HepG2 (cell line): ENCODE measurements around the gene NUDT9. TPM values are rescaled to one million over a fixed set of nuclear protein-coding genes. Genes with fewer than 3 reads are reported as not detected.

ENCODE experiments used
- AGO2 ChIP-seq: fragments of 200-400 bp; formaldehyde crosslinking; optimal IDR thresholded peaks from 2 replicates; pipeline ENCODE3; 2017; ENCODE audit warnings: mild to moderate bottlenecking, low read depth, low read length, moderate library complexity
- ATF2 ChIP-seq: sonication (generic); formaldehyde crosslinking; IDR thresholded peaks from 2 replicates; pipeline ENCODE4 v1.4.0; 2020; ENCODE audit warnings: missing genetic modification reagents
- FLYWCH1 ChIP-seq: sonication (generic); formaldehyde crosslinking; IDR thresholded peaks from 2 replicates; pipeline ENCODE4 v1.8.1; 2023; ENCODE audit warnings: mild to moderate bottlenecking, missing genetic modification reagents
- JDP2 ChIP-seq: sonication (generic); formaldehyde crosslinking; IDR thresholded peaks from 2 replicates; pipeline ENCODE4 v1.8.1; 2022; ENCODE audit warnings: missing genetic modification reagents, borderline replicate concordance
- LCORL ChIP-seq, 2 experiments: fragments of 450-650 bp in 1 of 2; sonication (generic) in 1 of 2; formaldehyde crosslinking in 1 of 2; IDR thresholded peaks; 2 replicates each; pipeline versions ENCODE4 v1.5.0 to v1.6.1; 2017 to 2020; ENCODE audit warnings: antibody characterized with exemption in 1 of 2, missing genetic modification reagents in 1 of 2
- NBN ChIP-seq: fragments of 450-650 bp; conservative IDR thresholded peaks from 2 replicates; pipeline ENCODE4 v1.6.1; 2017
- SAFB2 ChIP-seq: sonication (generic); formaldehyde crosslinking; IDR thresholded peaks from 2 replicates; pipeline ENCODE4 v1.5.1; 2020; ENCODE audit warnings: missing genetic modification reagents, low read depth, mild to moderate bottlenecking, borderline replicate concordance
- SNAPC5 ChIP-seq: sonication (generic); formaldehyde crosslinking; IDR thresholded peaks from 2 replicates; pipeline ENCODE4 v1.8.1; 2023; ENCODE audit warnings: mild to moderate bottlenecking, missing genetic modification reagents, borderline replicate concordance
- TCF7L2 ChIP-seq: IDR thresholded peaks from 2 replicates; pipeline ENCODE4 v1.6.1; 2011; ENCODE audit warnings: mild to moderate bottlenecking, low read depth, low read length, moderate library complexity
- TGIF2 ChIP-seq: IDR thresholded peaks from 2 replicates; pipeline ENCODE4 v1.6.1; 2016; ENCODE audit warnings: control low read depth, missing compliant biosample characterization
- THAP9 ChIP-seq: sonication (generic); formaldehyde crosslinking; IDR thresholded peaks from 2 replicates; pipeline ENCODE4; 2020; ENCODE audit warnings: missing genetic modification reagents, mild to moderate bottlenecking, borderline replicate concordance
- XBP1 ChIP-seq: sonication (generic); formaldehyde crosslinking; IDR thresholded peaks from 2 replicates; pipeline ENCODE4 v1.5.0; 2020; ENCODE audit warnings: missing genetic modification reagents
- ZBTB14 ChIP-seq: sonication (generic); formaldehyde crosslinking; IDR thresholded peaks from 2 replicates; pipeline ENCODE4 v1.4.0; 2020; ENCODE audit warnings: missing genetic modification reagents
- ZFP36 ChIP-seq: fragments of 150-350 bp; IDR thresholded peaks from 2 replicates; pipeline ENCODE4 v1.6.1; 2018; ENCODE audit warnings: borderline replicate concordance, low read length, low read depth; ENCODE audit not compliant: partially characterized antibody
- ZKSCAN1 ChIP-seq: fragments of 150-350 bp; IDR thresholded peaks from 2 replicates; pipeline ENCODE4 v1.6.1; 2014; ENCODE audit warnings: low read length
- ZNF414 ChIP-seq: sonication (generic); formaldehyde crosslinking; IDR thresholded peaks from 2 replicates; pipeline ENCODE4 v1.5.0; 2020; ENCODE audit warnings: missing genetic modification reagents
- ZNF883 ChIP-seq: sonication (generic); formaldehyde crosslinking; IDR thresholded peaks from 2 replicates; pipeline ENCODE4 v1.5.1; 2020; ENCODE audit warnings: mild to moderate bottlenecking, missing genetic modification reagents; ENCODE audit errors: not compliant biosample characterization
- polyA plus RNA-seq, 8 experiments: library from polyadenylated mRNA; depleted of rRNA in 3 of 8; stranded (reverse) in 7 of 8; unstranded in 1 of 8; fragments of >200 nt; fragmentation: Illumina TruSeq in 4 of 8; extraction: Trizol in 4 of 8; gene quantifications; 2 replicates each; pipeline versions ENCODE4 v1.2.1 to v1.2.3, GENCODE V29; 2011 to 2016; ENCODE audit warnings: low read depth in 4 of 8, missing spikeins in 1 of 8, mixed read lengths in 1 of 8; ENCODE audit not compliant: insufficient read depth in 1 of 8
- total RNA-seq, 5 experiments: library from RNA; depleted of rRNA; stranded (reverse); fragments of >200 nt; fragmentation: Illumina TruSeq; extraction: Trizol; gene quantifications; 2 replicates each; pipeline ENCODE4 v1.2.3, GENCODE V29; 2016; ENCODE audit warnings: low read depth in 1 of 5

NUDT9 gene
- total and polyA plus RNA-seq, 2 of the 13 experiments (the other 11 are each of a cell fraction or from before 2014, with no cell fraction given): 10.4 to 12.3 TPM

GRCh38 chr4:87390891-87391575, 31.3 kb upstream of the NUDT9 start, which contains the start of gene HSD17B11 (continued):
- TF ChIP-seq LCORL (IDR thresholded peaks at IDR 0.05) (no peak), LCORL (CRISPR knock-in tag; IDR thresholded peaks at IDR 0.05) (peak; percentile 63; the same call in 1 of the 2 replicates), SAFB2 (CRISPR knock-in tag) (no peak), AGO2 (no peak), ZNF883 (no peak), ZBTB14 (no peak), ZNF414 (CRISPR knock-in tag) (peak; percentile 89; the same call in 1 of the 2 replicates), XBP1 (CRISPR knock-in tag) (no peak), JDP2 (CRISPR knock-in tag) (no peak; the same call in 1 of the 2 replicates), TGIF2 (peak; percentile 80; the same call in 1 of the 2 replicates), FLYWCH1 (no peak), TCF7L2 (no peak), THAP9 (CRISPR knock-in tag) (peak; percentile 66; the same call in 1 of the 2 replicates), NBN (no peak), ATF2 (CRISPR knock-in tag) (peak; percentile 73), ZFP36 (no peak), SNAPC5 (CRISPR knock-in tag) (no peak; the same call in 1 of the 2 replicates), ZKSCAN1 (no peak)
